HUES48 (cell line): ENCODE measurements around the gene CD14.
"Not testable (repeated sequence)": the region's sequence is repeated elsewhere in the genome, so short reads cannot be mapped to it uniquely, and the experiment has no call there.

ENCODE experiments used
- H3K27ac ChIP-seq: one replicate; pipeline ENCODE4 v1.7.0; 2013; ENCODE audit warnings: low read depth, low read length, inconsistent platforms
- H3K27me3 ChIP-seq: 2 replicates; pipeline ENCODE4 v1.6.1; 2013; ENCODE audit warnings: mild to moderate bottlenecking, low read length; ENCODE audit not compliant: control insufficient read depth, insufficient read depth
- H3K36me3 ChIP-seq: 2 replicates; pipeline ENCODE4 v1.6.1; 2013; ENCODE audit warnings: low read length; ENCODE audit not compliant: control insufficient read depth, insufficient read depth
- H3K4me1 ChIP-seq: 2 replicates; pipeline ENCODE4 v1.6.1; 2013; ENCODE audit warnings: mild to moderate bottlenecking, low read length; ENCODE audit not compliant: control insufficient read depth, insufficient read depth
- H3K4me3 ChIP-seq: 2 replicates; pipeline ENCODE4 v1.5.1; 2013; ENCODE audit warnings: mild to moderate bottlenecking, low read depth, low read length
- H3K9ac ChIP-seq: 2 replicates; pipeline ENCODE4 v1.6.1; 2013; ENCODE audit warnings: mild to moderate bottlenecking, low read depth, low read length, moderate library complexity
- H3K9me3 ChIP-seq: 2 replicates; pipeline ENCODE4 v1.6.1; 2013; ENCODE audit warnings: low read length; ENCODE audit not compliant: control insufficient read depth, insufficient read depth

Gene CD14

GRCh38 chr5:140595538-140596300, 37.3 kb downstream of the CD14 start:
- H3K4me3 ChIP-seq: no peak overlapping the region
- H3K9me3 ChIP-seq: no peaks in the 10 kb centered on the region
- no peaks in the 10 kb centered on the region for H3K4me1 ChIP-seq
- H3K27ac ChIP-seq: no peak overlapping the region
- H3K9ac ChIP-seq: no peak overlapping the region
- H3K36me3 ChIP-seq: no peaks in the 10 kb centered on the region
- no peaks in the 10 kb centered on the region for H3K27me3 ChIP-seq

- no peaks in the 10 kb centered on the region for H3K9me3 ChIP-seq
- no peaks in the 10 kb centered on the region for H3K27me3 ChIP-seq
- H3K27ac ChIP-seq: no peak overlapping the region
- no peaks in the 10 kb centered on the region for H3K4me1 ChIP-seq
- H3K36me3 ChIP-seq: no peaks in the 10 kb centered on the region
- H3K9ac ChIP-seq: no peak overlapping the region
- no peak overlapping the region for H3K4me3 ChIP-seq
Measured at GRCh38 chr5:140594169-140594568, 38.8 kb downstream of the CD14 start.

- H3K27me3 ChIP-seq, H3K4me1 ChIP-seq, H3K36me3 ChIP-seq, H3K27ac ChIP-seq, H3K9me3 ChIP-seq: not testable (repeated sequence)
- peak overlapping the region; percentile 44 for H3K4me3 ChIP-seq
- 0 out of 2 replicates have a peak overlapping the region, but pooled peaks have one; percentile 40 for H3K9ac ChIP-seq
Measured at GRCh38 chr5:140593070-140593469, 39.9 kb downstream of the CD14 start.

GRCh38 chr5:140591747-140592372, 41.1 kb downstream of the CD14 start:
- no peaks in the 10 kb centered on the region for H3K4me1 ChIP-seq
- no peaks in the 10 kb centered on the region for H3K27me3 ChIP-seq
- no peak overlapping the region for H3K9ac ChIP-seq
- H3K36me3 ChIP-seq: no peaks in the 10 kb centered on the region
- H3K9me3 ChIP-seq: no peaks in the 10 kb centered on the region
- no peak overlapping the region for H3K27ac ChIP-seq
- no peak overlapping the region for H3K4me3 ChIP-seq

GRCh38 chr5:140590861-140591260, 42.1 kb downstream of the CD14 start:
- H3K27me3 ChIP-seq: no peaks in the 10 kb centered on the region
- no peak overlapping the region for H3K27ac ChIP-seq
- no peaks in the 10 kb centered on the region for H3K36me3 ChIP-seq
- H3K4me3 ChIP-seq: no peak overlapping the region
- no peak overlapping the region for H3K9ac ChIP-seq
- no peaks in the 10 kb centered on the region for H3K4me1 ChIP-seq
- H3K9me3 ChIP-seq: no peaks in the 10 kb centered on the region

DNA sequence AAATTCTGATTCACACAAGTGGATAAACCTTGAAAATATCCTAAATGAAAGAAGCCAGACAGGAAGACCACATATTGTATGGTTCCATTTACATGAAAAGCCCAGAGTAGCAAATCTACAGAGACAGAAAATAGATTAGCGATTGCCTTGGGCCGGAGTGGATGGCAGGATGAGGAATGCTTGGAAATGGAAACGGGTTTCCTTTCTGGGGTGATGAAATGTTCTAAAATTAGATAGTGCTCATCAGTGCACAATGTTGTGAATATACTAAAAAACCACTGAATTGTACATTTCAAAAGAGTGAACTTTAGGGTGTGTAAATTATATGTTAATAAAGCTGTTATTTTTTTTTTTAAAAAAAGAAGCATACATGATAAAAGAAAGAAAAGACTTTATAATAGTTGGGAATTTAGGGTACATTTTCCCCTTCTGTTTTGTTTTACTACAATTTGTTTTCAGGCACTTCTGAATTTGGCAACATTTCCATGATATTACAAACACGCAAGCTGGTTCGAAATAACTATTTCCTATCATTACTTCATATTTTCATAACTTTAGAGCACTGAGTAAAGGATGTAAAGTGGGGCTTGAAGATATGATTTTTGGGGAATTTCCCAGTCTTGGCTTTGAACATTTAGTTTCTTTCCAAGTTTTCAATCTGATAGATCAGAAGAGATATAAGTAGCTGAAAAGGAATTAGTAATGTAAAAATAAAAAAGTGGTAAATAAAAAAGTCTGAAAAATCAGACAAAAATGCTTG, 44.5 kb downstream of the CD14 start:
- Histone ChIP-seq H3K9ac (no peak overlapping the region), H3K4me3 (no peak overlapping the region), H3K9me3 (no peaks in the 10 kb centered on the region), H3K36me3 (no peaks in the 10 kb centered on the region), H3K27ac (no peak overlapping the region), H3K4me1 (no peaks in the 10 kb centered on the region), H3K27me3 (no peaks in the 10 kb centered on the region)

DNA sequence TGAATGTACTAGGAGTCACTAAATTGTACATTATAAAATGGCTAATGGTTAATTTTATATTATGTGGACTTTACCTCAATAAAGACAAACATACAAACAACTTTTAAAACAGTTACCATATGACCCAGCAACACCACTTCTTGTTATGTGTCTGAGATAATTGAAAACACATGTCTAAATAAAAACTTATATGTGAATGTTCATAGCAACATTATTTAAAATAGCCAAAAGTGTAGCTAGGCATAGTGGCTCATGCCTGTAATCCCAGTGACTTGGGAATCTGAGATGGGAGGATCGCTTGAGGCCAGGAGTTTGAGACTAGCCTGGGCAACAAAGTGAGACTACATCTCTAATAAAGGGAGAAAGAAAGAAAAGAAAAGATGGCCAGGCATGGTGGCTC, 45.5 kb downstream of the CD14 start:
- H3K9me3 ChIP-seq: no peaks in the 10 kb centered on the region
- H3K36me3 ChIP-seq: no peaks in the 10 kb centered on the region
- H3K27me3 ChIP-seq: no peaks in the 10 kb centered on the region
- H3K4me1 ChIP-seq: no peaks in the 10 kb centered on the region
- H3K9ac ChIP-seq: no peak overlapping the region
- H3K4me3 ChIP-seq: no peak overlapping the region
- no peak overlapping the region for H3K27ac ChIP-seq
